Measurements from ENCODE around the gene MMP7.

The MMP7 gene

DNA sequence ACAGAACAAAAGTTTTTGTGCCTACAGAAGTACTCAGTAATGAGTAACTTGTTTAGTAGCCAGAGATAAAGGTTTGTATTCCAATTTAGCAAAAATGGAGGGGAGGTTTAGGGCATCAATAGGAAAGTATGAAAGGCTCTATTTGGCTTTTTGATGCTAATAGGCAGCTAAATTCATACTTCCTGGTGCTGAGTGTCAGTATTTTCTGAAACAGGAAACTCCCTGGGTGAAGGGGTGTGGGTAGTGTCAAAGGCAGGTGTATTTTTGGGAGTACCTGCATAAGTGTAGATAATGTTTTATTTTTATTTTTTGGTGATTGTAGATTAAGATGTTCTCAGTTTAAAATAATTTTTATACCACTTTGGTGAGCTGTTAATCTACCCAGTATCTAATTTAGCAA, 29.3 kb upstream of the MMP7 start:
- H3K4me3 ChIP-seq (ENCODE audit: control insufficient read depth, low read depth, low read length), result no peak overlapping the region
- DNase-seq (ENCODE audit: low read depth), result no peak
- TF ChIP-seq, protein P1, sequence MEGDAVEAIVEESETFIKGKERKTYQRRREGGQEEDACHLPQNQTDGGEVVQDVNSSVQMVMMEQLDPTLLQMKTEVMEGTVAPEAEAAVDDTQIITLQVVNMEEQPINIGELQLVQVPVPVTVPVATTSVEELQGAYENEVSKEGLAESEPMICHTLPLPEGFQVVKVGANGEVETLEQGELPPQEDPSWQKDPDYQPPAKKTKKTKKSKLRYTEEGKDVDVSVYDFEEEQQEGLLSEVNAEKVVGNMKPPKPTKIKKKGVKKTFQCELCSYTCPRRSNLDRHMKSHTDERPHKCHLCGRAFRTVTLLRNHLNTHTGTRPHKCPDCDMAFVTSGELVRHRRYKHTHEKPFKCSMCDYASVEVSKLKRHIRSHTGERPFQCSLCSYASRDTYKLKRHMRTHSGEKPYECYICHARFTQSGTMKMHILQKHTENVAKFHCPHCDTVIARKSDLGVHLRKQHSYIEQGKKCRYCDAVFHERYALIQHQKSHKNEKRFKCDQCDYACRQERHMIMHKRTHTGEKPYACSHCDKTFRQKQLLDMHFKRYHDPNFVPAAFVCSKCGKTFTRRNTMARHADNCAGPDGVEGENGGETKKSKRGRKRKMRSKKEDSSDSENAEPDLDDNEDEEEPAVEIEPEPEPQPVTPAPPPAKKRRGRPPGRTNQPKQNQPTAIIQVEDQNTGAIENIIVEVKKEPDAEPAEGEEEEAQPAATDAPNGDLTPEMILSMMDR (IDR thresholded peaks at IDR 0.05; ENCODE audit: control insufficient read depth, insufficient read depth, low read depth, low read length, missing control alignments), result no peak

DNA sequence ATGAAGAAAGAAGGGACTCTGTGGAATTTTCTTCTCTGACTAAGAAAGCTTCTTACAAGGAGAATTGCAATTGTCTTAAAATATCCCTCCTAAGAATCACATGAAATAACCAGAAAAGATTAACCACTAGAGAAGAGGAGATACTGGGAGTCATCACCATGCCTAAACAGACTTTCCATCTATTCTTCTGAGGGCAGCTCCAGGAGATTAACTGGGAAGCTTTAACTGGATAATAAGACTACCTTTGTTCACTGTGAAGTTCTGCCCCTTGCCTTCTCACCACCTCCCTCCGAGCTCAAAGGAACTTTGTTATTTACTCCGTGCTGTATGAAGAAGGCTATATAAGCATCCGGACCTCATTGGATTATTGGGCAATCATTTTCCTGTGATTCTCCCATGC, 24.5 kb upstream of the MMP7 start:
- TF ChIP-seq, protein P1 (IDR thresholded peaks at IDR 0.05; ENCODE audit: control insufficient read depth, insufficient read depth, low read depth, low read length, missing control alignments), result no peak
- H3K4me3 ChIP-seq (ENCODE audit: control insufficient read depth, low read depth, low read length), result no peak overlapping the region

DNA sequence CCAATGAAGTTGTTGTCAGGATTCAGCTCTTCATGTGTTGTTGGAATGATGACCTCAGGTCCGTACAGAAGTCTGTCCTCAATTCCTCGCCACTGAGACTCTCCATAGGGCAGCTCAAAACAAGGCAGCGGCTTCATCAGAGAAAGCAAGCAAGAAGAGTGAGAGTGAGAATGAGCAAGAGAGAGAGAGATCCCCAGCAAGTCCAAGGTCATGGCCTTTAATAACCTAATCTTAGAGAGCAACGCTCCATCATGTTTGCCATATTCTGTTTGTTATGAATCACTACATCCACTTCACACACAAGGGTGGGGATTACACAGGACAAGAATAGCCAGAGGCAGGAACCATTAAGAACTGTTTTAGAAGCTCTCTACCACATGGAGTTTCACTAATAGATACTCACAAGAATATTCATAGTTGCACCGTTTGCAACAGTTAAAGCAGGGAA, 23.3 kb upstream of the MMP7 start:
- H3K4me3 ChIP-seq (ENCODE audit: control insufficient read depth, low read depth, low read length), result no peak overlapping the region
- no peak for DNase-seq (ENCODE audit: low read depth)

More for the DNA sequence above, 24.5 kb upstream of the MMP7 start:
- no peak for DNase-seq (ENCODE audit: low read depth)

DNA sequence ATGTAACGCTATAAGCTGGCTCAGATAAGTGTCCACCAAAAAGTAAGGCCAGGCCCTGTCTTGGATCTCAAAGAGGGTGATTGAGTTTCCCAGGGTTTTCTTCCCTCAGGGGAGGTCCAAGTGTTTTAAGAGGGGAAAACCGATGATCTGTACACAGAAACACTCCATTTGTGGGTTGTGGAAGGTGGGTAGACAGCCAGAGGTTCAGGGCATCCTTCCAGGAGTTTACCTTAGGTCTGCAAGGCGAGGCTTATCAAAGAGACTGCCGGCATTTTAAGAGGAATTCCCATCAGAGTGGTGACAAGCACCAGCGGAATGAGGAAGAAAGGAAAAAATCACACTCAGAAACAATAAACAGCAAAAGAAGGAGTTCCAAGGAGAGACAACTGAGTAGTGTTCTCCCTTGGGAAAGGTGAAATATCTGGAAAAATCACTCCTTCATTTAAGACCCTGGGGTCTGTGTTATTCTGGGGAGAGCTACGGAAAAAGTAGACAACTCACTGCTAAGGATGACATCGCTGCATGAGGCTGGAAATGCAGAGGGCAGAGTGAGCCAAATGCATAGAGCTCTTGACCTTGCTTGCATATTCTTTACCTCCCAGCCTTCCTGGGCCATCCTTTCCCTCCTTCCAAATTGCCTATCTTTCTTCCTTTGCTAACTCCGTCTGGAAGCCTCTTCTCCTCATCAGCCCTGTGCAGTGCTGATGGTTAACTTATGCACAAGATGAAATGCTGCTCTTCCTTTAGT, 22.1 kb upstream of the MMP7 start:
- DNase-seq (ENCODE audit: low read depth), result peak; percentile 10
- TF ChIP-seq, protein P1 (IDR thresholded peaks at IDR 0.05; ENCODE audit: control insufficient read depth, insufficient read depth, low read depth, low read length, missing control alignments), result no peak
- H3K4me3 ChIP-seq (ENCODE audit: control insufficient read depth, low read depth, low read length), result no peak overlapping the region

More for the DNA sequence above, 23.3 kb upstream of the MMP7 start:
- TF ChIP-seq, protein P1 (IDR thresholded peaks at IDR 0.05; ENCODE audit: control insufficient read depth, insufficient read depth, low read depth, low read length, missing control alignments), result no peak

DNA sequence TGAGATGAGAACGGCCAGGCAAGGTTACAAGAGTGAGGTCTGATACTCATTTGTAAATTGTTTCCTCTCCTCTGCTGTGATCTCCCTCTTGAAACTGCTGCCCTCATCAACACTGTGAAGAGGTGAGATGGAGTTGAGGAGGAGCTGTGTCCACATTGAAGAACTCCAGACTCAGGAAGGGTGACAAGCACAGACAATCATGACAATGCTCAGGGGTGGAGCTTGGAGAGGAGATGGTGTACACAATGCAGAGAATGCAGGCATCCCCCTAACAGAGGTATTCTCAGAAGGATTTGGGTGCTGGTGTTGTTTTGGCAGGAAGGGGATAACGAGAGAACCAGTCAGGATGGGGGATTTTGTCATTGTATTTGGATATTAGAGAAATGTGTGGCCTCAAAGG, 21.5 kb upstream of the MMP7 start:
- no peak overlapping the region for H3K4me3 ChIP-seq (ENCODE audit: control insufficient read depth, low read depth, low read length)
- TF ChIP-seq, protein P1 (IDR thresholded peaks at IDR 0.05; ENCODE audit: control insufficient read depth, insufficient read depth, low read depth, low read length, missing control alignments), result no peak
- no peak for DNase-seq (ENCODE audit: low read depth)

DNA sequence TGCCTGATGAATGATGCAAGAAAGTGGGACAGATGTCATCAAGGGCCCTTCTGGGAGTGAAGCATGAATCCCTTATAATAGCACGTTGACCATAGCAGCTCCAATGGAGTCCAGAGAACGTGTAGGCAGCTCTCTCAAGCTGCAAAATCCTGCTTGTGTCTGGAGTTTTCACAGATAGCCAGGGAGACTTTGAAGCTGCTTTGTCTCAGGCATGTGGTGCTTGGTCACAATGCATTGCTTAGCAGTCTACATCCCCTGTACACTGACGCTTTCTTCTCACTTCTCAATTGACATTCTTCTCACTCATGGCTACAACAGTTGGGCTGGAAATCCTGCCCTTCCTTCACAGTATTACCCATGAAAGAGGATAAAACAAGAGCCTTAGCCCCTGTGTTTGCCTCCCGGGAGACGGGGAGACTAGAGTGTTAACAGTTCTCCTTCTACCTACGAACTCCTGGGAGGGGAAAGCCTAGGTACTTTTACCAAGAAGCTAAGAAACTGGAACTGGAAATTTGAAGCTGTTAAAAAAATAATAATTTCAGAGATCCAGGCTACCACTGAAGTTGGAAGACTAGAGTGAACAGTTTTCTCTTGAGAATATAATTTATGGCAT, 20.7 kb upstream of the MMP7 start:
- DNase-seq (ENCODE audit: low read depth), result no peak
- TF ChIP-seq, protein P1 (IDR thresholded peaks at IDR 0.05; ENCODE audit: control insufficient read depth, insufficient read depth, low read depth, low read length, missing control alignments), result no peak
- no peak overlapping the region for H3K4me3 ChIP-seq (ENCODE audit: control insufficient read depth, low read depth, low read length)
